MM.1S (cell line): ENCODE results near the gene PACRG.

ENCODE experiments used
- DNase-seq: peaks from one replicate; pipeline ENCODE4 v3.0.0-alpha.2; 2015
- H2AFZ ChIP-seq: fragments of 300-600 bp; sonication (generic); 2 replicates; pipeline ENCODE4 v1.6.0; 2016; ENCODE audit warnings: antibody characterized with exemption, low read length
- H3F3A ChIP-seq: fragments of 300-600 bp; sonication (generic); 2 replicates; pipeline ENCODE4 v1.6.1; 2016; ENCODE audit warnings: mild to moderate bottlenecking, antibody characterized with exemption, low read length, moderate library complexity, mixed read lengths; ENCODE audit not compliant: insufficient read depth
- H3K27ac ChIP-seq: fragments of 300-600 bp; sonication (generic); 2 replicates; pipeline ENCODE4 v1.5.1; 2016; ENCODE audit warnings: mild to moderate bottlenecking, low read length
- H3K27me3 ChIP-seq: fragments of 300-600 bp; sonication (generic); replicated peaks from 2 replicates; pipeline ENCODE4 v1.6.0; 2016; ENCODE audit warnings: low read length; ENCODE audit not compliant: insufficient read depth
- H3K36me3 ChIP-seq: fragments of 300-600 bp; sonication (generic); replicated peaks from 2 replicates; pipeline ENCODE4 v1.6.1; 2016; ENCODE audit warnings: mild to moderate bottlenecking, low read length, mixed read lengths; ENCODE audit not compliant: insufficient read depth
- H3K4me1 ChIP-seq: fragments of 300-600 bp; sonication (generic); 2 replicates; pipeline ENCODE4 v1.6.1; 2016; ENCODE audit warnings: low read length, mixed read lengths
- H3K4me2 ChIP-seq: fragments of 300-600 bp; sonication (generic); 2 replicates; pipeline ENCODE4 v1.6.0; 2016; ENCODE audit warnings: low read depth, low read length
- H3K4me3 ChIP-seq: fragments of 300-600 bp; sonication (generic); 2 replicates; pipeline ENCODE4 v1.5.1; 2016; ENCODE audit warnings: low read length, mixed read lengths
- H3K79me2 ChIP-seq: fragments of 300-600 bp; sonication (generic); 2 replicates; pipeline ENCODE4 v1.6.1; 2016; ENCODE audit warnings: mixed run types, low read length, mixed read lengths
- H3K9ac ChIP-seq: fragments of 300-600 bp; sonication (generic); 2 replicates; pipeline ENCODE4 v1.6.1; 2016; ENCODE audit warnings: low read length, mixed read lengths
- H3K9me2 ChIP-seq: fragments of 300-600 bp; sonication (generic); replicated peaks from 2 replicates; pipeline ENCODE4 v1.6.1; 2016; ENCODE audit warnings: mild to moderate bottlenecking, low read length, mixed read lengths; ENCODE audit not compliant: insufficient read depth
- H3K9me3 ChIP-seq: fragments of 300-600 bp; sonication (generic); replicated peaks from 2 replicates; pipeline ENCODE4 v1.6.1; 2016; ENCODE audit warnings: mild to moderate bottlenecking, low read length, mixed read lengths; ENCODE audit not compliant: insufficient read depth
- H4K20me1 ChIP-seq: fragments of 300-600 bp; sonication (generic); 2 replicates; pipeline ENCODE4 v1.6.1; 2016; ENCODE audit warnings: mild to moderate bottlenecking, low read length, moderate library complexity, mixed read lengths; ENCODE audit not compliant: insufficient read depth
- EZH2 ChIP-seq: fragments of 300-600 bp; sonication (generic); optimal IDR thresholded peaks from 2 replicates; pipeline ENCODE3; 2017; ENCODE audit warnings: low read depth, mild to moderate bottlenecking, antibody characterized with exemption, low read length, mixed read lengths
- EZH2phosphoT487 ChIP-seq: fragments of 300-600 bp; sonication (generic); IDR thresholded peaks from 2 replicates; pipeline ENCODE4 v1.6.1; 2018; ENCODE audit warnings: antibody characterized with exemption, low read length
- TF ChIP-seq, protein P1 (sequence below): fragments of 300-600 bp; sonication (generic); IDR thresholded peaks from 2 replicates; pipeline ENCODE4 v1.5.1; 2016; ENCODE audit warnings: antibody characterized with exemption, low read length, mixed read lengths

Gene PACRG

DNA sequence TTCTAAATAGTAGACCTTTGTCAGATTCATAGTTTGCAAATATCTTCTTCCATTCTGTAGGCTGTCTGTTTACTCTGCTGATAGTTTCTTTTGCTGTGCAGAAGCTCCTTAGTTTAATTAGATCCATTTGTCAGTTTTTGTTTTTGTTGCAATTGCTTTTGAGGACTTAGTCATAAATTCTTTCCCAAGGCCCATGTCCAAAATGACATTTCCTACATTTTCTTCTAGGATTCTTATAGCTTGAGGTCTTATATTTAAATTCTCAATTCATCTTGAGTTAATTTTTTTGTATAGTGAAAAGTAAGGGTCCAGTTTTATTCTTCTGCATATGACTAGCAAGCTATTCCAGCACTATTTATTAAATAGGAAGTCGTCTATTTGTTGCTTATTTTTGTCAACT is 287.0 kb downstream of the PACRG start:
- no peak overlapping the region for H3K4me3 ChIP-seq
- H4K20me1 ChIP-seq = no peaks in the 10 kb centered on the region
- no peaks in the 10 kb centered on the region for H3K9me2 ChIP-seq
- H2AFZ ChIP-seq = no peak overlapping the region
- H3K27ac ChIP-seq = no peak overlapping the region
- no peaks in the 10 kb centered on the region for H3K9me3 ChIP-seq
- H3K4me2 ChIP-seq = no peak overlapping the region
- no peak for TF ChIP-seq EZH2
- no peak for TF ChIP-seq EZH2phosphoT487
- TF ChIP-seq, protein P1, sequence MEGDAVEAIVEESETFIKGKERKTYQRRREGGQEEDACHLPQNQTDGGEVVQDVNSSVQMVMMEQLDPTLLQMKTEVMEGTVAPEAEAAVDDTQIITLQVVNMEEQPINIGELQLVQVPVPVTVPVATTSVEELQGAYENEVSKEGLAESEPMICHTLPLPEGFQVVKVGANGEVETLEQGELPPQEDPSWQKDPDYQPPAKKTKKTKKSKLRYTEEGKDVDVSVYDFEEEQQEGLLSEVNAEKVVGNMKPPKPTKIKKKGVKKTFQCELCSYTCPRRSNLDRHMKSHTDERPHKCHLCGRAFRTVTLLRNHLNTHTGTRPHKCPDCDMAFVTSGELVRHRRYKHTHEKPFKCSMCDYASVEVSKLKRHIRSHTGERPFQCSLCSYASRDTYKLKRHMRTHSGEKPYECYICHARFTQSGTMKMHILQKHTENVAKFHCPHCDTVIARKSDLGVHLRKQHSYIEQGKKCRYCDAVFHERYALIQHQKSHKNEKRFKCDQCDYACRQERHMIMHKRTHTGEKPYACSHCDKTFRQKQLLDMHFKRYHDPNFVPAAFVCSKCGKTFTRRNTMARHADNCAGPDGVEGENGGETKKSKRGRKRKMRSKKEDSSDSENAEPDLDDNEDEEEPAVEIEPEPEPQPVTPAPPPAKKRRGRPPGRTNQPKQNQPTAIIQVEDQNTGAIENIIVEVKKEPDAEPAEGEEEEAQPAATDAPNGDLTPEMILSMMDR = no peak
- H3K36me3 ChIP-seq = no peaks in the 10 kb centered on the region
- no peaks in the 10 kb centered on the region for H3F3A ChIP-seq
- no peak for DNase-seq
- H3K4me1 ChIP-seq = no peaks in the 10 kb centered on the region
- no peaks in the 10 kb centered on the region for H3K27me3 ChIP-seq
- no peaks in the 10 kb centered on the region for H3K79me2 ChIP-seq
- H3K9ac ChIP-seq = no peak overlapping the region

DNA sequence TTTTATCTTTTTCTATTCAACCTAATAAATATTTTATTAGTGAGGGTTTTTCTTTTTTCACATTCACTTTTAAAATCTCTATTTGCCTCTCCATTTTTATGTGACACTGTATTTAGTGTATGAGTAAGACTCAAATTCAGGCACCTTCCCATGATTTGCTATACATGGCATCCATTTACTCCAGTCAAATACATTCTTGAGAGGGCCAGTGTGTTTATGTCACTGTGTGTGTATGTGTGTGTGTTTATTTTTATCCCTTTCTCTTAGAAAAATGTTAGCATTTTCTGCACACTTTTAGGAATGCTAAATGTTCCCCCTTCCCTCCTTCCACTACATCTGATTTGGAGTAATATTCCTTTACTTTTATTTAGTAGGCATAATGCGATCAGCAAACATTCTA is 290.0 kb downstream of the PACRG start:
- Histone ChIP-seq H3K4me2 (no peak overlapping the region), H3K27ac (no peak overlapping the region), H3K9ac (no peak overlapping the region), H3K79me2 (no peaks in the 10 kb centered on the region), H2AFZ (no peak overlapping the region), H3K36me3 (no peaks in the 10 kb centered on the region), H4K20me1 (no peaks in the 10 kb centered on the region), H3K9me3 (no peaks in the 10 kb centered on the region), H3K27me3 (no peaks in the 10 kb centered on the region), H3F3A (no peaks in the 10 kb centered on the region), H3K9me2 (no peaks in the 10 kb centered on the region), H3K4me3 (no peak overlapping the region), H3K4me1 (no peaks in the 10 kb centered on the region)
- DNase-seq = no peak
- no peak for TF ChIP-seq EZH2
- TF ChIP-seq, protein P1 = no peak
- no peak for TF ChIP-seq EZH2phosphoT487

DNA sequence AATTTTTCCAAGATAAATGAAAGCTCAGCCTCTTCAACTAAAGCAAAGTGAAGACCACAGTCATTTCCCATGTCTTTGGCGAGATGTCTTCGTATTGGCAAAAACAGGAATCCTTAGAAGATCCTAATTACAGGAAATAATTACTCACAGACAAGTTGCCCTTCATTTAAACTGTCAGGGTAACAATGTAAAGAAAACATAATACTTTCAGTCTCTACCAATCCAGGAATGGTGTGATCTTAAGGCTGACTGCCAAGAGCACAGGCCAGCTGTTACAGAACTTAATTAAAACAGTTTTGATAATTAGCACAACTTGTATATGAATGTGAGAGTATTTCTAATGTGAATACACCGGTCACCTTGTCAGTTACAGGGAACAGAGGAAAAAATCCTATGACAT is 292.2 kb downstream of the PACRG start:
- Histone ChIP-seq H3K4me1 (no peaks in the 10 kb centered on the region), H3K4me2 (no peak overlapping the region), H3K9ac (no peak overlapping the region), H3K36me3 (no peaks in the 10 kb centered on the region), H4K20me1 (no peaks in the 10 kb centered on the region), H3K9me3 (no peaks in the 10 kb centered on the region), H3K27ac (no peak overlapping the region), H3K4me3 (no peak overlapping the region), H3K27me3 (no peaks in the 10 kb centered on the region), H3K79me2 (no peaks in the 10 kb centered on the region), H2AFZ (no peak overlapping the region), H3K9me2 (no peaks in the 10 kb centered on the region), H3F3A (no peaks in the 10 kb centered on the region)
- DNase-seq = no peak
- TF ChIP-seq EZH2phosphoT487 (no peak), EZH2 (no peak)
- TF ChIP-seq, protein P1 = no peak
